Activated naive CD4-positive, alpha-beta T cell treated with anti-CD3 and anti-CD28 coated beads, Interleukin-2, amount 10 ng/mL, durations not matched to agents 7 days and 5 days (primary cell): ENCODE data around the gene NSFL1C.

Source experiments
- CTCF ChIA-PET: fragments of 350-600 bp; sonication (Branson Sonifier 250); formaldehyde crosslinking; loops from one replicate; lab custom pipeline; 2021; ENCODE audit warnings: antibody characterized with exemption; lab: Charles Lee
- DNase-seq: peaks from one replicate; pipeline ENCODE4 v3.0.0-alpha.2; 2020
- H3K27ac Mint-ChIP-seq: one replicate; pipeline ENCODE4 v1.8.0; 2021; ENCODE audit warnings: mild to moderate bottlenecking, moderate library complexity, mixed read lengths
- H3K27me3 Mint-ChIP-seq: one replicate; pipeline ENCODE4 v1.8.0; 2021; ENCODE audit warnings: mild to moderate bottlenecking, mixed read lengths
- H3K36me3 Mint-ChIP-seq: one replicate; pipeline ENCODE4 v1.8.0; 2021; ENCODE audit warnings: mixed read lengths
- H3K4me1 Mint-ChIP-seq: one replicate; pipeline ENCODE4 v1.8.0; 2021; ENCODE audit warnings: mixed read lengths
- H3K4me3 Mint-ChIP-seq: one replicate; pipeline ENCODE4 v1.8.0; 2021; ENCODE audit warnings: mild to moderate bottlenecking, moderate library complexity, mixed read lengths
- H3K9me3 Mint-ChIP-seq: one replicate; pipeline ENCODE4 v1.8.0; 2021; ENCODE audit warnings: mixed read lengths

NSFL1C gene

GRCh38 chr20:1436263-1436662 is 30.4 kb downstream of the NSFL1C start:
- peaks cover 23% of the 10 kb centered on the region for H3K27me3 Mint-ChIP-seq
- DNase-seq = no peak
- peaks cover 54% of the 10 kb centered on the region for H3K4me1 Mint-ChIP-seq
- no peak overlapping the region for H3K27ac Mint-ChIP-seq
- CTCF ChIA-PET = interaction anchor here (0.9 to 5.0 kb wide), 14 partner anchors 10 to 173 kb away, joined by 3 to 41 read pairs (median 5); partner anchors contain the start of genes FKBP1A and SDCBP2
- H3K36me3 Mint-ChIP-seq = peaks cover 10% of the 10 kb centered on the region
- peaks cover 6% of the 10 kb centered on the region for H3K9me3 Mint-ChIP-seq
- no peak overlapping the region for H3K4me3 Mint-ChIP-seq

- Mint-ChIP-seq H3K36me3 (peaks cover 8% of the 10 kb centered on the region), H3K27me3 (peaks cover 26% of the 10 kb centered on the region), H3K9me3 (peaks cover 6% of the 10 kb centered on the region), H3K4me1 (peaks cover 47% of the 10 kb centered on the region), H3K27ac (no peak overlapping the region), H3K4me3 (no peak overlapping the region)
- DNase-seq = no peak
- CTCF ChIA-PET = interaction anchor here (0.8 to 5.0 kb wide), 8 partner anchors 32 to 123 kb away, joined by 3 to 41 read pairs (median 4); partner anchors contain the start of gene FKBP1A
Observed at GRCh38 chr20:1435337-1435699, 31.3 kb downstream of the NSFL1C start.

- peak overlapping the region; percentile 87 for H3K27ac Mint-ChIP-seq
- peak; percentile 85 for DNase-seq
- H3K4me3 Mint-ChIP-seq = peak overlapping the region; percentile 53
- peaks cover 5% of the 10 kb centered on the region for H3K36me3 Mint-ChIP-seq
- CTCF ChIA-PET = interaction anchor here (0.8 to 5.0 kb wide), 5 partner anchors 31 to 122 kb away, joined by 3 to 41 read pairs (median 4); no protein-coding TSS in a partner anchor
- peaks cover 44% of the 10 kb centered on the region for H3K4me1 Mint-ChIP-seq
- peaks cover 26% of the 10 kb centered on the region for H3K27me3 Mint-ChIP-seq
- peaks cover 6% of the 10 kb centered on the region for H3K9me3 Mint-ChIP-seq
Observed at GRCh38 chr20:1434571-1435336, 31.9 kb downstream of the NSFL1C start.

- no peak overlapping the region for H3K27ac Mint-ChIP-seq
- CTCF ChIA-PET = no interaction called here
- H3K4me3 Mint-ChIP-seq = no peak overlapping the region
- DNase-seq = no peak
- peaks cover 5% of the 10 kb centered on the region for H3K36me3 Mint-ChIP-seq
- H3K9me3 Mint-ChIP-seq = peaks cover 6% of the 10 kb centered on the region
- H3K4me1 Mint-ChIP-seq = peaks cover 57% of the 10 kb centered on the region
- peaks cover 23% of the 10 kb centered on the region for H3K27me3 Mint-ChIP-seq
Observed at GRCh38 chr20:1431158-1431557, 35.5 kb downstream of the NSFL1C start.

DNA sequence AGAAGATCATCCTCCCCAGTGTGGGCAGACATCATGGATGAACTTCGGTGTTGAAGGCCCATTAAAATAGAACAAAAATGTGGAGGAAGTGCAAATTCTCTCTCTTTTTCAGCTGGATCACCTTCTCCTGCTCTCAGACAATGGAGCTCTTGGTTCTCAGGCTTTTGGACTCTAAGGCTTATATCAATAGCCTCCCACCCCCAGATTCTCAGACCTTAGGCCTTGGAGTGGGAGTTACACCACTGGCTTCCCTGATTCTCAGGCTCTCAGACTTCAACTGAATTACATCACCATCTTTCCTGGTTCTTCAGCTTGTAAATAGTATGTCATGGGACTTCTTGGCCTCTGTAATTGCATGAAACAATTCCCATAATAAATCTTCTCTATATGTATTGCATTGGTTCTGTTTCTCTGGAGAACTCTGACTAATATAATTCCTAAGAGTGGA is 36.6 kb downstream of the NSFL1C start:
- Mint-ChIP-seq H3K27ac (no peak overlapping the region), H3K27me3 (peaks cover 28% of the 10 kb centered on the region), H3K4me3 (no peak overlapping the region), H3K36me3 (peaks cover 5% of the 10 kb centered on the region), H3K4me1 (peaks cover 54% of the 10 kb centered on the region), H3K9me3 (peaks cover 6% of the 10 kb centered on the region)
- DNase-seq = no peak
- CTCF ChIA-PET = no interaction called here

DNA sequence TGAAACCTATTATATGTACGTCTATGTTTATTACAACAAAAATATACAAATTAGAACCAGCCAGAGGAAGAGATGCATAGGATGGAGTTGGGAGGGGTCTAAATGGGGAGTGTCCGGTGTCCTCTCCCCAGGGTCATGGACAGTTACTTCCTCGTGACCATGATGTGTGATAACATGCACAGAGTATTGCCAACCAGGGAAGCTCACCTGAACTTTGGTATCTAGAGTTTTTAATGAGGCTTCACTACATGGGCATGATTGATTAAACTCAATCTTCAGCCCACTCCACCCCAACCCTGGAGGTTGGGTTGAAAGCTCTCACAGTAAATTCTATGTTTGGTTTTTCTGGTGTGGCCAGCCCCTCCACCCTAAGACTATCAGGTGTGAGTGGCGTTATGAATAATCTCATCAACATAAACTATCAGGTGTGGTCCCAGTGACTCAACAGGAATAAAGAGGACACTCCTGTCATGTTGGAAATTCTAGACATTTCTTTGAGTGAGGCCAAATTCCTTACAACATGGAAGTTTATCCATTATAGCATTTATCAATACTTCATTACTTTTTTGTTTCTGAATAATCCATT is 37.4 kb downstream of the NSFL1C start:
- DNase-seq = no peak
- Mint-ChIP-seq H3K9me3 (peaks cover 2% of the 10 kb centered on the region), H3K36me3 (peaks cover 1% of the 10 kb centered on the region), H3K4me3 (no peak overlapping the region), H3K4me1 (peaks cover 48% of the 10 kb centered on the region), H3K27ac (no peak overlapping the region), H3K27me3 (peaks cover 29% of the 10 kb centered on the region)
- CTCF ChIA-PET = no interaction called here

GRCh38 chr20:1427457-1428054 is 39.1 kb downstream of the NSFL1C start:
- no peak overlapping the region for H3K4me3 Mint-ChIP-seq
- peaks cover 2% of the 10 kb centered on the region for H3K9me3 Mint-ChIP-seq
- no peak for DNase-seq
- H3K27ac Mint-ChIP-seq = no peak overlapping the region
- H3K36me3 Mint-ChIP-seq = no peaks in the 10 kb centered on the region
- CTCF ChIA-PET = interaction anchor here (2.4 kb wide), 1 partner anchor 9 kb away, joined by 6 read pairs; no protein-coding TSS in a partner anchor
- peaks cover 16% of the 10 kb centered on the region for H3K27me3 Mint-ChIP-seq
- H3K4me1 Mint-ChIP-seq = peaks cover 43% of the 10 kb centered on the region

- CTCF ChIA-PET = interaction anchor here (1.2 to 2.4 kb wide), 2 partner anchors 10 to 12 kb away, joined by 4 to 6 read pairs; no protein-coding TSS in a partner anchor
- no peak for DNase-seq
- H3K27me3 Mint-ChIP-seq = peaks cover 19% of the 10 kb centered on the region
- H3K4me1 Mint-ChIP-seq = peaks cover 39% of the 10 kb centered on the region
- H3K27ac Mint-ChIP-seq = no peak overlapping the region
- peaks cover 7% of the 10 kb centered on the region for H3K9me3 Mint-ChIP-seq
- no peaks in the 10 kb centered on the region for H3K36me3 Mint-ChIP-seq
- no peak overlapping the region for H3K4me3 Mint-ChIP-seq
Observed at GRCh38 chr20:1426231-1426849, 40.3 kb downstream of the NSFL1C start.

DNA sequence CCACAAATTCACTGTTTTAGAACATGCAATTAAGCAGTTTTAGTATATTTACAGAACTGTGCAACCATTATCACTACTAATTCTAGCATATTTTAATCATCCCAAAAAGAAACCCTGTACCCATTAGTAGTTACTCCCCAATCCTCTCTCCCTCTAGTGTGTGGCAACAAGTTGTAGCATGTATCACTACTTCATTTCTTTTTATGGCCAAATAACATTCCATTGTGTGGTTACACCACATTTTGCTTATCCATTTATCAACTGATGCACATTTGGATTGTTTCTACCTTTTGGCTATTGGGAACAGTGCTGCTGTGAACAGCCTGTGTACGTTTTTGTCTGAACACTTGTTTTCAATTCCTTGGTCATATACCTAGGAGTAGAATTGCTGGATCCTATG is 42.3 kb downstream of the NSFL1C start:
- Mint-ChIP-seq H3K27me3 (peaks cover 16% of the 10 kb centered on the region), H3K4me1 (peaks cover 36% of the 10 kb centered on the region), H3K36me3 (no peaks in the 10 kb centered on the region), H3K9me3 (peaks cover 25% of the 10 kb centered on the region), H3K27ac (no peak overlapping the region), H3K4me3 (no peak overlapping the region)
- DNase-seq = no peak
- CTCF ChIA-PET = interaction anchor here (1.2 to 2.9 kb wide), 2 partner anchors 13 to 43 kb away, joined by 4 to 9 read pairs; no protein-coding TSS in a partner anchor

GRCh38 chr20:1423625-1424106 is 43.0 kb downstream of the NSFL1C start:
- H3K4me3 Mint-ChIP-seq = no peak overlapping the region
- no peak overlapping the region for H3K27ac Mint-ChIP-seq
- peaks cover 21% of the 10 kb centered on the region for H3K27me3 Mint-ChIP-seq
- peaks cover 3% of the 10 kb centered on the region for H3K36me3 Mint-ChIP-seq
- peaks cover 33% of the 10 kb centered on the region for H3K4me1 Mint-ChIP-seq
- DNase-seq = peak; percentile 49
- H3K9me3 Mint-ChIP-seq = peaks cover 30% of the 10 kb centered on the region
- CTCF ChIA-PET = interaction anchor here (0.9 to 2.9 kb wide), 3 partner anchors 13 to 353 kb away, joined by 3 to 9 read pairs (median 4); no protein-coding TSS in a partner anchor

DNA sequence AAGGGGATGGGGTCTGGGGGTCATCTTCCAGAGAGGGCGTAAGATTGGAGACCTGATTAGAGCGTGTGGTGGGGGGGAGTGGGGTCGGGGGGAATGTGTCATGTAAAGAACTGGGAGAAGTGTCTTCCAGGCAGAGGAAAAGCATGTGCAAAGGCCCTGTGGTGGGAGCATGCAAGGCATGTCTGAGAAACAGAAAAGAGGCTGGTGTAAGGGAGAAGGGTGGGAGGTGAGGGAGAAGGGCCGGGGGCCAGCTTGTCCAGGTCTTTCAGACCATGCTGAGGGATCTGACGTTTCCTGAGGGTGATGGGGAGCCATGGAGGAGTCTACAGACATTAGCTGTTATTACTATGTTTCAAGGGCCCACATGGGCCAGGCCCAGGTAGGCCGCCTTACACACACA is 43.4 kb downstream of the NSFL1C start:
- Mint-ChIP-seq H3K9me3 (peaks cover 34% of the 10 kb centered on the region), H3K36me3 (peaks cover 3% of the 10 kb centered on the region), H3K27ac (peak overlapping the region; percentile 53), H3K4me1 (peaks cover 33% of the 10 kb centered on the region), H3K4me3 (no peak overlapping the region), H3K27me3 (peaks cover 23% of the 10 kb centered on the region)
- DNase-seq = no peak
- CTCF ChIA-PET = interaction anchor here (0.9 to 2.9 kb wide), 3 partner anchors 14 to 354 kb away, joined by 3 to 9 read pairs (median 4); no protein-coding TSS in a partner anchor

DNA sequence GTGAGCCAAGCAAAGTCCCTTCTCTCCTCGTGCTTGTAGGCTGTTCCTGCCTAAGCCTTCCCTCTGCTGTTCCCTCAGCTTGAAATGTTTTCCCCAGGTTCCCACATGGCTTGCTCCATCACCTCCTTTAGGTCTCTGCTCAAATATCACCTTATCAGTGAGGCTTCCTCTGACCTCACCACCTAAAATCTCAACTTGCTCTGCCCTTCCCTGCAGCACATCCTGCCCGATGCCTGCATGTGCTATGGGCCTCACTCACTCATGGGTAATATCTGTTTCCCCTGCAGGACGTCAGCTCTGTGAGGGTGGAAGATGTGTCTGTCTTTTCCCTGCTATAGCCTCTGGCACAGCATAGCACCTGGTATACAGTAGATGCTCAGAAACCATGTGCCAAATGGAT is 43.9 kb downstream of the NSFL1C start:
- CTCF ChIA-PET = interaction anchor here (0.9 to 2.9 kb wide), 2 partner anchors 14 to 43 kb away, joined by 3 to 9 read pairs; no protein-coding TSS in a partner anchor
- no peak for DNase-seq
- Mint-ChIP-seq H3K27ac (peak overlapping the region; percentile 53), H3K36me3 (peaks cover 3% of the 10 kb centered on the region), H3K27me3 (peaks cover 28% of the 10 kb centered on the region), H3K4me1 (peaks cover 30% of the 10 kb centered on the region), H3K4me3 (no peak overlapping the region), H3K9me3 (peaks cover 38% of the 10 kb centered on the region)

DNA sequence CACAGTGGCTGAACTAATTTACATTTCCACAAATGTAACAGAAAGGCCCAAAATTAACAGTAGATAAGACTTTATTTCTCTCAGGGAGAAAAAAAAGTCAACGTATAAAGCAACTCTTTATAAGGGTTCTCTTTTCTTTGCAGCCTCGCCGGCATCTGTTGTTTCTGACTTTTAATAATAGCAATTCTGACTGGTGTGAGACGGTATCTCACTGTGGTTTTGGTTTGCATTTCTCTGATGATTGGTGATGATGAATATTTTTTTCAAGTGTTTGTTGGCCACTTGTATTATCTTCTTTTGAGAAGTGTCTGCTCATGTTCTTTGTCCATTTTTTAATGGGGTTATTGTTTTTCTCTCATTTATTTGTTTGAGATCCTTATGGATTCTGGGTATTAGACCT is 46.6 kb downstream of the NSFL1C start:
- Mint-ChIP-seq H3K27me3 (peaks cover 35% of the 10 kb centered on the region), H3K4me3 (no peak overlapping the region), H3K27ac (no peak overlapping the region), H3K4me1 (peaks cover 8% of the 10 kb centered on the region), H3K9me3 (peaks cover 41% of the 10 kb centered on the region), H3K36me3 (peaks cover 3% of the 10 kb centered on the region)
- CTCF ChIA-PET = no interaction called here
- no peak for DNase-seq
